Measurements from ENCODE around the gene CLPTM1L.

DNA sequence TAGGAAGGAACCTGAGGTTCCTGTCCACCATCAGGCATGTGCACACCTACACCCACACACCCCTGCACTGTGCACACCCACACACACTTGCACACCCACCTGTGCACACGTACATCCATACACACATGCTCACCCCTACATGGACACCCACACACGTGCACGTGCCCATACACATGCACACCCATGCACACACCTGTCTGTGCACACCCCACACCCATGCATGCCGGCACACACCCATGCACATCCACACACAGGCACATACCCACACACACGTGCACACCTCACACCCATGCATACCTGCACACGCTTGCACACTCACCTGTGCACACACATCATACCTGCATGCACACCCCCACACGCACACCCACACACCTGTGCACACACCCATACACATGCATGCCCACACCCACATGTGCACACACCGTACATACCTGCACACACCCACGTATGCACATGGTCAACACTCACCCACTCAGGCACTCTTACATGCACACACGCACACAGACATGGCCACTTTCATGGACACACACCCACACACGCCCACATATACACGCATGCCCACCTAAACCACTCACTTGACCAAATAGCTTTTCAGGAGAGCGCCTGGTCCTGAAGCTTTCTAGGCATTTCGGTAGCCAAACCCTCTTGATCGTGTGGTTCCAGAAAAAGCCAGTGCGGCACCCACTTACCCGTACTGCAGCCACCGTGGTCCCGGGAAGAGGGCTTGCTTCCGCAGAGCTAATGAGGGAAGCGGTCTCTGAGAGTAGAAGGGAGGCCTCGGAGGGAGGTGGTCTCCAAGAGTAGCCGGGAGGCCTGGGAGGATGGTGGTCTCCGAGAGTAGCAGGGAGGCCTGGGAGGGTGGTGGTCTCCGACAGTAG is 36.7 kb upstream of the CLPTM1L start:
- no peak for TF ChIP-seq CTCF (IDR thresholded peaks at IDR 0.05)
- TF ChIP-seq POLR2A (IDR thresholded peaks at IDR 0.05), result no peak

Data from adrenal gland (tissue), 5 donors.